ENCODE results near the gene CNFN. TPM values are rescaled to one million over a fixed set of nuclear protein-coding genes. Genes with fewer than 3 reads are reported as not detected.
"Not testable (repeated sequence)": the region's sequence is repeated elsewhere in the genome, so short reads cannot be mapped to it uniquely, and the experiment has no call there.

Gene CNFN
- polyA plus RNA-seq, 4 donors, result 5.8 to 28.1 (median 9.0) TPM

GRCh38 chr19:42345191-42345812 lies 44.8 kb downstream of the CNFN start:
- H3K27ac ChIP-seq (ENCODE audit: low read depth in 1 of 3, low read length in 2 of 3), result no peak overlapping the region
- DNase-seq (no peak), FAIRE-seq (no peak)
- H3K4me1 ChIP-seq (ENCODE audit: control insufficient read depth in 3 of 3, insufficient read depth in 2 of 3, low read depth in 1 of 3, low read length in 2 of 3), result no peaks in the 10 kb centered on the region
- no peaks in the 10 kb centered on the region for H3K9me3 ChIP-seq (ENCODE audit: control insufficient read depth in 2 of 2, insufficient read depth in 1 of 2, low read depth in 1 of 2, low read length in 1 of 2)
- H3K36me3 ChIP-seq (ENCODE audit: control insufficient read depth in 3 of 3, insufficient read depth in 2 of 3, low read depth in 1 of 3, low read length in 3 of 3), result peaks cover 0 to 73% (median 2%) of the 10 kb centered on the region in 3 donors
- H3K4me3 ChIP-seq (ENCODE audit: low read depth in 1 of 3, low read length in 3 of 3), result no peak overlapping the region
- H3K27me3 ChIP-seq (ENCODE audit: control insufficient read depth in 3 of 3, insufficient read depth in 3 of 3, low read length in 3 of 3), result no peaks in the 10 kb centered on the region
- 89 to 91% (median 89%) methylated on average over 6 of the region's 6 CpGs for WGBS, 3 donors

GRCh38 chr19:42344336-42344893 lies 45.7 kb downstream of the CNFN start:
- Histone ChIP-seq H3K36me3 (ENCODE audit: control insufficient read depth in 3 of 3, insufficient read depth in 2 of 3, low read depth in 1 of 3, low read length in 3 of 3) (peaks cover 0 to 66% (median 2%) of the 10 kb centered on the region in 3 donors), H3K4me1 (ENCODE audit: control insufficient read depth in 3 of 3, insufficient read depth in 2 of 3, low read depth in 1 of 3, low read length in 2 of 3) (no peaks in the 10 kb centered on the region), H3K4me3 (ENCODE audit: low read depth in 1 of 3, low read length in 3 of 3) (no peak overlapping the region), H3K9me3 (ENCODE audit: control insufficient read depth in 2 of 2, insufficient read depth in 1 of 2, low read depth in 1 of 2, low read length in 1 of 2) (no peaks in the 10 kb centered on the region), H3K27ac (ENCODE audit: low read depth in 1 of 3, low read length in 2 of 3) (no peak overlapping the region), H3K27me3 (ENCODE audit: control insufficient read depth in 3 of 3, insufficient read depth in 3 of 3, low read length in 3 of 3) (no peaks in the 10 kb centered on the region)
- no peak for DNase-seq
- 89 to 92% (median 91%) methylated on average over 17 to 18 of the region's 18 CpGs for WGBS, 3 donors
- no peak for FAIRE-seq

GRCh38 chr19:42343344-42344110 lies 46.6 kb downstream of the CNFN start:
- Histone ChIP-seq H3K27me3 (ENCODE audit: control insufficient read depth in 3 of 3, insufficient read depth in 3 of 3, low read length in 3 of 3) (no peaks in the 10 kb centered on the region), H3K4me1 (ENCODE audit: control insufficient read depth in 3 of 3, insufficient read depth in 2 of 3, low read depth in 1 of 3, low read length in 2 of 3) (no peaks in the 10 kb centered on the region), H3K4me3 (ENCODE audit: low read depth in 1 of 3, low read length in 3 of 3) (no peak overlapping the region), H3K36me3 (ENCODE audit: control insufficient read depth in 3 of 3, insufficient read depth in 2 of 3, low read depth in 1 of 3, low read length in 3 of 3) (peaks cover 0 to 58% (median 2%) of the 10 kb centered on the region in 3 donors), H3K27ac (ENCODE audit: low read depth in 1 of 3, low read length in 2 of 3) (no peak overlapping the region), H3K9me3 (ENCODE audit: control insufficient read depth in 2 of 2, insufficient read depth in 1 of 2, low read depth in 1 of 2, low read length in 1 of 2) (no peaks in the 10 kb centered on the region)
- no peak for DNase-seq
- no peak for FAIRE-seq
- 89 to 91% (median 90%) methylated on average over 15 to 17 of the region's 17 CpGs for WGBS, 3 donors

- 95 to 99% (median 97%) methylated on average over 4 of the region's 4 CpGs for WGBS, 3 donors
- H3K27ac ChIP-seq (ENCODE audit: low read depth in 1 of 3, low read length in 2 of 3); H3K27me3 ChIP-seq (ENCODE audit: control insufficient read depth in 3 of 3, insufficient read depth in 3 of 3, low read length in 3 of 3); H3K4me3 ChIP-seq (ENCODE audit: low read depth in 1 of 3, low read length in 3 of 3); FAIRE-seq; H3K9me3 ChIP-seq (ENCODE audit: control insufficient read depth in 2 of 2, insufficient read depth in 1 of 2, low read depth in 1 of 2, low read length in 1 of 2); H3K4me1 ChIP-seq (ENCODE audit: control insufficient read depth in 3 of 3, insufficient read depth in 2 of 3, low read depth in 1 of 3, low read length in 2 of 3); DNase-seq: not testable (repeated sequence)
- H3K36me3 ChIP-seq (ENCODE audit: control insufficient read depth in 3 of 3, insufficient read depth in 2 of 3, low read depth in 1 of 3, low read length in 3 of 3), result peaks cover 0 to 67% (median 7%) of the 10 kb centered on the region in 3 donors
Measured at GRCh38 chr19:42339922-42340321, 50.2 kb downstream of the CNFN start.

GRCh38 chr19:42339126-42339860 lies 50.8 kb downstream of the CNFN start:
- H3K27me3 ChIP-seq (ENCODE audit: control insufficient read depth in 3 of 3, insufficient read depth in 3 of 3, low read length in 3 of 3); DNase-seq; H3K9me3 ChIP-seq (ENCODE audit: control insufficient read depth in 2 of 2, insufficient read depth in 1 of 2, low read depth in 1 of 2, low read length in 1 of 2); H3K27ac ChIP-seq (ENCODE audit: low read depth in 1 of 3, low read length in 2 of 3); H3K4me1 ChIP-seq (ENCODE audit: control insufficient read depth in 3 of 3, insufficient read depth in 2 of 3, low read depth in 1 of 3, low read length in 2 of 3); FAIRE-seq; H3K4me3 ChIP-seq (ENCODE audit: low read depth in 1 of 3, low read length in 3 of 3): not testable (repeated sequence)
- 84 to 89% (median 85%) methylated on average over 7 of the region's 7 CpGs for WGBS, 3 donors
- peaks cover 0 to 63% (median 7%) of the 10 kb centered on the region in 3 donors for H3K36me3 ChIP-seq (ENCODE audit: control insufficient read depth in 3 of 3, insufficient read depth in 2 of 3, low read depth in 1 of 3, low read length in 3 of 3)

Other genes starting within 250 kb of the CNFN start
- gene DEDD2, start 172.6 kb downstream of the CNFN start, polyA plus RNA-seq, result 10 to 100 TPM; 22.8 to 41.3 (median 37.8) TPM
- gene ZNF526, start 170.0 kb downstream of the CNFN start, polyA plus RNA-seq, result 10 to 100 TPM in 1 of 4 donors, 1 to 10 TPM in 3; 3.2 to 11.3 (median 4.4) TPM
- gene GSK3A, start 147.7 kb downstream of the CNFN start, polyA plus RNA-seq, result 10 to 100 TPM; 48.5 to 73.0 (median 70.6) TPM
- 10 to 100 TPM; 28.6 to 60.7 (median 41.7) TPM for gene ERF, start 135.2 kb downstream of the CNFN start, polyA plus RNA-seq
- 10 to 100 TPM; 14.1 to 39.2 (median 24.0) TPM for gene CIC, start 121.0 kb downstream of the CNFN start, polyA plus RNA-seq
- 1 to 10 TPM in 2 of 4 donors, under 1 TPM in 2; 0.81 to 1.1 (median 0.99) TPM for gene PRR19, start 88.2 kb downstream of the CNFN start, polyA plus RNA-seq
- 10 to 100 TPM; 16.3 to 49.4 (median 26.9) TPM for gene PAFAH1B3, start 87.7 kb downstream of the CNFN start, polyA plus RNA-seq
- 1 to 10 TPM in 1 of 4 donors, under 1 TPM in 1, not detected in 2; 0.83 to 1.1 TPM for gene TMEM145, start 77.0 kb downstream of the CNFN start, polyA plus RNA-seq
- 10 to 100 TPM in 2 of 4 donors, 1 to 10 TPM in 2; 2.4 to 26.7 (median 6.9) TPM for gene MEGF8, start 64.7 kb downstream of the CNFN start, polyA plus RNA-seq
- gene LIPE, start 37.1 kb upstream of the CNFN start, polyA plus RNA-seq, result 10 to 100 TPM; 10.1 to 40.2 (median 19.7) TPM
- gene CXCL17, start 52.6 kb upstream of the CNFN start, polyA plus RNA-seq, result 1 to 10 TPM in 2 of 4 donors, under 1 TPM in 2; 0.12 to 1.6 (median 0.89) TPM
- 10 to 100 TPM; 16.3 to 54.2 (median 32.9) TPM for gene CEACAM1, start 138.2 kb upstream of the CNFN start, polyA plus RNA-seq
- under 1 TPM in 1 of 4 donors, not detected in 3; 0.04 TPM for gene CEACAM8, start 204.6 kb upstream of the CNFN start, polyA plus RNA-seq